HG03039 (cell line): ENCODE results near the gene IGSF5.

ENCODE experiments used
- ATAC-seq: cut with Tn5 transposase; IDR thresholded peaks from one replicate; pipeline ENCODE4 v1.9.1; 2021; ENCODE audit warnings: mild to moderate bottlenecking, moderate library complexity; ENCODE audit not compliant: unreplicated experiment

Gene IGSF5

GRCh38 chr21:39812983-39813382, 68.0 kb downstream of the IGSF5 start:
- no peak for ATAC-seq

GRCh38 chr21:39818557-39818956, 73.6 kb downstream of the IGSF5 start:
- no peak for ATAC-seq

- no peak for ATAC-seq
These were observed 77.1 kb downstream of the IGSF5 start for GRCh38 chr21:39822042-39822441.

- no peak for ATAC-seq
These were observed 80.3 kb downstream of the IGSF5 start for GRCh38 chr21:39825250-39825649.

GRCh38 chr21:39834543-39834942, 89.6 kb downstream of the IGSF5 start:
- no peak for ATAC-seq

- no peak for ATAC-seq
These were observed 92.9 kb downstream of the IGSF5 start for GRCh38 chr21:39837861-39838359.

- no peak for ATAC-seq
These were observed 95.6 kb downstream of the IGSF5 start for GRCh38 chr21:39840373-39841097.

- no peak for ATAC-seq
These were observed 97.9 kb downstream of the IGSF5 start for GRCh38 chr21:39842741-39843459.

GRCh38 chr21:39843483-39843882, 98.5 kb downstream of the IGSF5 start:
- ATAC-seq, result no peak

- no peak for ATAC-seq
These were observed 98.9 kb downstream of the IGSF5 start for GRCh38 chr21:39843916-39844315.

- no peak for ATAC-seq
These were observed 100.7 kb downstream of the IGSF5 start for GRCh38 chr21:39845571-39846130.

- no peak for ATAC-seq
These were observed 102.9 kb downstream of the IGSF5 start for GRCh38 chr21:39847877-39848276.

GRCh38 chr21:39849014-39849655, 104.2 kb downstream of the IGSF5 start:
- ATAC-seq, result no peak

- no peak for ATAC-seq
These were observed 105.3 kb downstream of the IGSF5 start for GRCh38 chr21:39850333-39850732.

- ATAC-seq, result no peak
These were observed 106.1 kb downstream of the IGSF5 start for GRCh38 chr21:39851002-39851618.
